ENCODE measurements around the gene ZC3HAV1L. TPM values are rescaled to one million over a fixed set of nuclear protein-coding genes. Genes with fewer than 3 reads are reported as not detected.

The ZC3HAV1L gene
- total and polyA plus RNA-seq, 2 of the 13 experiments (the other 11 are each of a cell fraction or from before 2014, with no cell fraction given), result 8.4 to 11.1 TPM

DNA sequence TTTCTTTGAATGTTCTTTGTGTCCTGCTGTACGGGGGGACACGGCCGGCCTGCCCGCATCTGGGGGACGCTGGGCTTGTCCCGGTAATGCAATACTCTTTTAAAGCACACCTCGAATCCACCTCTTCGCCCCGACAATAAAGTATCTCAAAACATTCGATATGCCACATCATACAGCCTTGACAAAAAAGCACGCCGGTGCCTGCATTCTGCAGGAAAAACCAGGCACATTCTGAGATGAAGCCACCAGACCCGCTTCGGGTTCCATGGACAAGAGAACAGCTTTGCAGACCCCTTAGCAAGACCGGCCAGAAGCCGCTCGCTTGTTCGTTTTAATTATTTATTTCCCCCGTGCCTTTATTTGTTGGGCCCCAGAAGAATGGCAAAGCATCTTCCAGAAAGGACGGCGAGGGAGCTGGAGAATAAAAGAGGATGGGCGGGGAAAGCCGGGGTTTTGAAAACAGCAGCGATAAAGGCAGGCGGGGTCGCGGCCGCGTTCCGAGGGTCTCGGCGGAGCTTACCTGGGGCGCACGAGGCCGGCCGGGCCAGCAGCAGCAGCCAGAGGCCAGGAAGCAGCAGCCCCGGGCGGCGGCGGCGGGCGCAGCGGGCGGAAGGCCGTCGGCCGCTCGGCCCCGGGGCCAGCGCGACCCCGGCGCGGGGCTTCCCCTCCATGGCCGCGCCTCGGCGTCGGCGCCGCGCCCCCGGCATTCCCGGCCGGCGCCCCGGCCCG is 55.1 kb downstream of the ZC3HAV1L start:
- H4K20me1 ChIP-seq (ENCODE audit: insufficient read depth, low read length), result no peaks in the 10 kb centered on the region
- H3K79me2 ChIP-seq (ENCODE audit: insufficient read depth, low read length), result no peaks in the 10 kb centered on the region
- ChIA-PET POLR2A (interaction anchor here (1.1 to 1.2 kb wide), 2 partner anchors 90 to 94 kb away, joined by 3 to 4 read pairs; no protein-coding TSS in a partner anchor), CTCF (ENCODE audit: low intra/inter-chr PET ratio, low total read pairs) (no interaction called here)
- no peak for DNase-seq (ENCODE audit: low spot score)
- peak overlapping the region; percentile 65 for H3K9ac ChIP-seq (ENCODE audit: insufficient read depth, low read depth, low read length)
- H3K27ac ChIP-seq (ENCODE audit: extremely low read length, insufficient read depth, low read length), result no peak overlapping the region
- peak; percentile 39 for ATAC-seq
- no TSS peak for BruUV-seq (replicated peaks)
- no peaks in the 10 kb centered on the region for H3K9me3 ChIP-seq (ENCODE audit: low read length)
- H2AFZ ChIP-seq (ENCODE audit: low read length), result peak overlapping the region; percentile 11
- H3K4me1 ChIP-seq (ENCODE audit: insufficient read depth, low read length), result peaks cover 20% of the 10 kb centered on the region
- intact Hi-C loops (cut with micrococcal nuclease; ENCODE audit: unreplicated experiment), result loop anchor here (1.0 kb wide), 1 partner anchor 94 kb away; no protein-coding TSS in a partner anchor
- no peaks in the 10 kb centered on the region for H3K36me3 ChIP-seq (replicated peaks in 1 of 2; ENCODE audit: control insufficient read depth in 1 of 2, insufficient read depth in 2 of 2, low read length in 2 of 2)
- peaks cover 2 to 24% of the 10 kb centered on the region in 2 experiments; a peak in 3 of 5 replicates for H3K27me3 ChIP-seq (ENCODE audit: control insufficient read depth in 1 of 2, insufficient read depth in 2 of 2, low read length in 2 of 2)
- in situ Hi-C loops (cut with HindIII; ENCODE audit: extremely low pct_ligation_motif_present, low pct_unique_long_range_greater_than_20kb), result loop anchor here (5.0 kb wide), 1 partner anchor 93 kb away; no protein-coding TSS in a partner anchor
- no peak for FAIRE-seq
- peak overlapping the region; percentile 95 for H3K4me2 ChIP-seq (ENCODE audit: low read depth, low read length)
- peak overlapping the region; percentile 77 to 92 (median 79) for H3K4me3 ChIP-seq (replicated peaks in 1 of 3; ENCODE audit: insufficient read depth in 1 of 3, low read depth in 2 of 3, low read length in 3 of 3)
- WGBS (ENCODE audit: low lambda C conversion rate), result 2% methylated on average over 29 of the region's 68 CpGs
- TF ChIP-seq ZFP36 (IDR thresholded peaks at IDR 0.05; ENCODE audit: borderline replicate concordance, low read depth, low read length, partially characterized antibody) (no peak), SAP130 (CRISPR knock-in tag; IDR thresholded peaks at IDR 0.05; ENCODE audit: low read depth) (peak; percentile 6; the same call in 1 of the 2 replicates), ZNF607 (CRISPR knock-in tag; IDR thresholded peaks at IDR 0.05; ENCODE audit: borderline replicate concordance) (no peak), CC2D1A (CRISPR knock-in tag; IDR thresholded peaks at IDR 0.05) (no peak), ZNF329 (CRISPR knock-in tag; IDR thresholded peaks at IDR 0.05; ENCODE audit: low read depth) (0 out of 2 replicates have a peak, but pooled peaks have one; percentile 13), SRY (CRISPR knock-in tag; IDR thresholded peaks at IDR 0.05) (0 out of 2 replicates have a peak, but pooled peaks have one; percentile 37), GTF3A (CRISPR knock-in tag; conservative IDR thresholded peaks at IDR 0.05) (no peak), ZNF333 (CRISPR knock-in tag; IDR thresholded peaks at IDR 0.05; ENCODE audit: borderline replicate concordance) (no peak), TBX2 (CRISPR knock-in tag; IDR thresholded peaks at IDR 0.05; ENCODE audit: borderline replicate concordance) (peak; percentile 32; the same call in 1 of the 2 replicates), FOXP1 (IDR thresholded peaks at IDR 0.05) (no peak), FOXP1 (CRISPR knock-in tag; IDR thresholded peaks at IDR 0.05) (no peak)
- TF ChIP-seq, protein P1, sequence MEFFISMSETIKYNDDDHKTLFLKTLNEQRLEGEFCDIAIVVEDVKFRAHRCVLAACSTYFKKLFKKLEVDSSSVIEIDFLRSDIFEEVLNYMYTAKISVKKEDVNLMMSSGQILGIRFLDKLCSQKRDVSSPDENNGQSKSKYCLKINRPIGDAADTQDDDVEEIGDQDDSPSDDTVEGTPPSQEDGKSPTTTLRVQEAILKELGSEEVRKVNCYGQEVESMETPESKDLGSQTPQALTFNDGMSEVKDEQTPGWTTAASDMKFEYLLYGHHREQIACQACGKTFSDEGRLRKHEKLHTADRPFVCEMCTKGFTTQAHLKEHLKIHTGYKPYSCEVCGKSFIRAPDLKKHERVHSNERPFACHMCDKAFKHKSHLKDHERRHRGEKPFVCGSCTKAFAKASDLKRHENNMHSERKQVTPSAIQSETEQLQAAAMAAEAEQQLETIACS (CRISPR knock-in tag; IDR thresholded peaks at IDR 0.05), result peak; percentile 20; the same call in 1 of the 2 replicates
- TF ChIP-seq, protein P2, sequence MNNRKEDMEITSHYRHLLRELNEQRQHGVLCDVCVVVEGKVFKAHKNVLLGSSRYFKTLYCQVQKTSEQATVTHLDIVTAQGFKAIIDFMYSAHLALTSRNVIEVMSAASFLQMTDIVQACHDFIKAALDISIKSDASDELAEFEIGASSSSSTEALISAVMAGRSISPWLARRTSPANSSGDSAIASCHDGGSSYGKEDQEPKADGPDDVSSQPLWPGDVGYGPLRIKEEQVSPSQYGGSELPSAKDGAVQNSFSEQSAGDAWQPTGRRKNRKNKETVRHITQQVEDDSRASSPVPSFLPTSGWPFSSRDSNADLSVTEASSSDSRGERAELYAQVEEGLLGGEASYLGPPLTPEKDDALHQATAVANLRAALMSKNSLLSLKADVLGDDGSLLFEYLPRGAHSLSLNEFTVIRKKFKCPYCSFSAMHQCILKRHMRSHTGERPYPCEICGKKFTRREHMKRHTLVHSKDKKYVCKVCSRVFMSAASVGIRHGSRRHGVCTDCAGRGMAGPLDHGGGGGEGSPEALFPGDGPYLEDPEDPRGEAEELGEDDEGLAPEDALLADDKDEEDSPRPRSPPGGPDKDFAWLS (CRISPR knock-in tag; IDR thresholded peaks at IDR 0.05; ENCODE audit: borderline replicate concordance), result no peak
- TF ChIP-seq, protein P3, sequence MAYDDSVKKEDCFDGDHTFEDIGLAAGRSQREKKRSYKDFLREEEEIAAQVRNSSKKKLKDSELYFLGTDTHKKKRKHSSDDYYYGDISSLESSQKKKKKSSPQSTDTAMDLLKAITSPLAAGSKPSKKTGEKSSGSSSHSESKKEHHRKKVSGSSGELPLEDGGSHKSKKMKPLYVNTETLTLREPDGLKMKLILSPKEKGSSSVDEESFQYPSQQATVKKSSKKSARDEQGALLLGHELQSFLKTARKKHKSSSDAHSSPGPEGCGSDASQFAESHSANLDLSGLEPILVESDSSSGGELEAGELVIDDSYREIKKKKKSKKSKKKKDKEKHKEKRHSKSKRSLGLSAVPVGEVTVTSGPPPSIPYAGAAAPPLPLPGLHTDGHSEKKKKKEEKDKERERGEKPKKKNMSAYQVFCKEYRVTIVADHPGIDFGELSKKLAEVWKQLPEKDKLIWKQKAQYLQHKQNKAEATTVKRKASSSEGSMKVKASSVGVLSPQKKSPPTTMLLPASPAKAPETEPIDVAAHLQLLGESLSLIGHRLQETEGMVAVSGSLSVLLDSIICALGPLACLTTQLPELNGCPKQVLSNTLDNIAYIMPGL (CRISPR knock-in tag; IDR thresholded peaks at IDR 0.05; ENCODE audit: borderline replicate concordance in 1 of 2, low read depth in 1 of 2), result 0 out of 4 replicates have a peak, but pooled peaks of 1 of the 2 experiments have one; percentile 30
- TF ChIP-seq, protein P4, sequence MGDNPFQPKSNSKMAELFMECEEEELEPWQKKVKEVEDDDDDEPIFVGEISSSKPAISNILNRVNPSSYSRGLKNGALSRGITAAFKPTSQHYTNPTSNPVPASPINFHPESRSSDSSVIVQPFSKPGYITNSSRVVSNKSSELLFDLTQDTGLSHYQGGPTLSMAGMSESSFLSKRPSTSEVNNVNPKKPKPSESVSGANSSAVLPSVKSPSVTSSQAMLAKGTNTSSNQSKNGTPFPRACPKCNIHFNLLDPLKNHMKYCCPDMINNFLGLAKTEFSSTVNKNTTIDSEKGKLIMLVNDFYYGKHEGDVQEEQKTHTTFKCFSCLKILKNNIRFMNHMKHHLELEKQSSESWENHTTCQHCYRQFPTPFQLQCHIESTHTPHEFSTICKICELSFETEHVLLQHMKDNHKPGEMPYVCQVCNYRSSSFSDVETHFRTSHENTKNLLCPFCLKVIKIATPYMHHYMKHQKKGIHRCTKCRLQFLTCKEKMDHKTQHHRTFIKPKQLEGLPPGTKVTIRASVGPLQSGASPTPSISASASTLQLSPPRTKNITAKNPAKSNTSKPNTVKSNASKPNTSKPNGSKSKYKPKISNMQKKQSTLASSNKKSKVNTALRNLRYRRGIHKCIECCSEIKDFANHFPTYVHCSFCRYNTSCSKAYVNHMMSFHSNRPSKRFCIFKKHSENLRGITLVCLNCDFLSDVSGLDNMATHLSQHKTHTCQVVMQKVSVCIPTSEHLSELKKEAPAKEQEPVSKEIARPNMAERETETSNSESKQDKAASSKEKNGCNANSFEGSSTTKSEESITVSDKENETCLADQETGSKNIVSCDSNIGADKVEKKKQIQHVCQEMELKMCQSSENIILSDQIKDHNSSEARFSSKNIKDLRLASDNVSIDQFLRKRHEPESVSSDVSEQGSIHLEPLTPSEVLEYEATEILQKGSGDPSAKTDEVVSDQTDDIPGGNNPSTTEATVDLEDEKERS (CRISPR knock-in tag; IDR thresholded peaks at IDR 0.05), result no peak

Measured in HepG2 (cell line).